Measurements from ENCODE around the gene ACACA.

The ACACA gene

GRCh38 chr17:37278247-37278894, 128.3 kb downstream of the ACACA start:
- no peak for TF ChIP-seq SPI1 (IDR thresholded peaks at IDR 0.05; ENCODE audit: low read depth, low read length)
- no peak for TF ChIP-seq POLR2A (IDR thresholded peaks at IDR 0.05; ENCODE audit: low read depth, low read length)
- no peak for TF ChIP-seq POU2F2 (IDR thresholded peaks at IDR 0.05; ENCODE audit: low read depth, low read length)
- TF ChIP-seq POLR2AphosphoS5 (IDR thresholded peaks at IDR 0.05; ENCODE audit: low read depth, low read length): no peak
- TF ChIP-seq TAF1 (IDR thresholded peaks at IDR 0.05; ENCODE audit: low read depth, low read length): no peak
- TF ChIP-seq PAX5 (IDR thresholded peaks at IDR 0.05; ENCODE audit: insufficient read depth, low read length, severe bottlenecking): no peak
- no peak for DNase-seq (ENCODE audit: insufficient read length, low spot score)
- FAIRE-seq: no peak

GRCh38 chr17:37276475-37276874, 130.2 kb downstream of the ACACA start:
- no peak for TF ChIP-seq POLR2AphosphoS5 (IDR thresholded peaks at IDR 0.05; ENCODE audit: low read depth, low read length)
- no peak for TF ChIP-seq POU2F2 (IDR thresholded peaks at IDR 0.05; ENCODE audit: low read depth, low read length)
- TF ChIP-seq TAF1 (IDR thresholded peaks at IDR 0.05; ENCODE audit: low read depth, low read length): no peak
- TF ChIP-seq POLR2A (IDR thresholded peaks at IDR 0.05; ENCODE audit: low read depth, low read length): no peak
- no peak for TF ChIP-seq PAX5 (IDR thresholded peaks at IDR 0.05; ENCODE audit: insufficient read depth, low read length, severe bottlenecking)
- TF ChIP-seq SPI1 (IDR thresholded peaks at IDR 0.05; ENCODE audit: low read depth, low read length): no peak
- no peak for DNase-seq (ENCODE audit: insufficient read length, low spot score)
- FAIRE-seq: no peak

GRCh38 chr17:37274461-37274860, 132.2 kb downstream of the ACACA start:
- no peak for DNase-seq (ENCODE audit: insufficient read length, low spot score)
- FAIRE-seq: no peak
- TF ChIP-seq PAX5 (IDR thresholded peaks at IDR 0.05; ENCODE audit: insufficient read depth, low read length, severe bottlenecking) (no peak), POU2F2 (IDR thresholded peaks at IDR 0.05; ENCODE audit: low read depth, low read length) (no peak), POLR2A (IDR thresholded peaks at IDR 0.05; ENCODE audit: low read depth, low read length) (no peak), POLR2AphosphoS5 (IDR thresholded peaks at IDR 0.05; ENCODE audit: low read depth, low read length) (no peak), TAF1 (IDR thresholded peaks at IDR 0.05; ENCODE audit: low read depth, low read length) (no peak), SPI1 (IDR thresholded peaks at IDR 0.05; ENCODE audit: low read depth, low read length) (no peak)

GRCh38 chr17:37273409-37274051, 133.1 kb downstream of the ACACA start:
- no peak for DNase-seq (ENCODE audit: insufficient read length, low spot score)
- TF ChIP-seq POLR2A (IDR thresholded peaks at IDR 0.05; ENCODE audit: low read depth, low read length): no peak
- no peak for TF ChIP-seq TAF1 (IDR thresholded peaks at IDR 0.05; ENCODE audit: low read depth, low read length)
- TF ChIP-seq POU2F2 (IDR thresholded peaks at IDR 0.05; ENCODE audit: low read depth, low read length): no peak
- no peak for TF ChIP-seq PAX5 (IDR thresholded peaks at IDR 0.05; ENCODE audit: insufficient read depth, low read length, severe bottlenecking)
- no peak for TF ChIP-seq SPI1 (IDR thresholded peaks at IDR 0.05; ENCODE audit: low read depth, low read length)
- TF ChIP-seq POLR2AphosphoS5 (IDR thresholded peaks at IDR 0.05; ENCODE audit: low read depth, low read length): no peak
- FAIRE-seq: no peak

- FAIRE-seq: no peak
- TF ChIP-seq POLR2A (IDR thresholded peaks at IDR 0.05; ENCODE audit: low read depth, low read length) (no peak), TAF1 (IDR thresholded peaks at IDR 0.05; ENCODE audit: low read depth, low read length) (no peak), POLR2AphosphoS5 (IDR thresholded peaks at IDR 0.05; ENCODE audit: low read depth, low read length) (no peak), PAX5 (IDR thresholded peaks at IDR 0.05; ENCODE audit: insufficient read depth, low read length, severe bottlenecking) (no peak), SPI1 (IDR thresholded peaks at IDR 0.05; ENCODE audit: low read depth, low read length) (no peak), POU2F2 (IDR thresholded peaks at IDR 0.05; ENCODE audit: low read depth, low read length) (no peak)
- no peak for DNase-seq (ENCODE audit: insufficient read length, low spot score)
These were observed 141.0 kb downstream of the ACACA start for GRCh38 chr17:37265446-37266173.

GRCh38 chr17:37261286-37261685, 145.3 kb downstream of the ACACA start:
- TF ChIP-seq PAX5 (IDR thresholded peaks at IDR 0.05; ENCODE audit: insufficient read depth, low read length, severe bottlenecking): no peak
- no peak for DNase-seq (ENCODE audit: insufficient read length, low spot score)
- no peak for FAIRE-seq

GRCh38 chr17:37259030-37259735, 147.5 kb downstream of the ACACA start:
- FAIRE-seq: no peak

GRCh38 chr17:37256627-37257026, 150.0 kb downstream of the ACACA start:
- FAIRE-seq: no peak
- TF ChIP-seq PAX5 (IDR thresholded peaks at IDR 0.05; ENCODE audit: insufficient read depth, low read length, severe bottlenecking) (no peak), POU2F2 (IDR thresholded peaks at IDR 0.05; ENCODE audit: low read depth, low read length) (no peak), POLR2AphosphoS5 (IDR thresholded peaks at IDR 0.05; ENCODE audit: low read depth, low read length) (no peak), SPI1 (IDR thresholded peaks at IDR 0.05; ENCODE audit: low read depth, low read length) (no peak), POLR2A (IDR thresholded peaks at IDR 0.05; ENCODE audit: low read depth, low read length) (no peak), TAF1 (IDR thresholded peaks at IDR 0.05; ENCODE audit: low read depth, low read length) (no peak)
- no peak for DNase-seq (ENCODE audit: insufficient read length, low spot score)

More at GRCh38 chr17:37259030-37259735, 147.5 kb downstream of the ACACA start:
- no peak for TF ChIP-seq POU2F2 (IDR thresholded peaks at IDR 0.05; ENCODE audit: low read depth, low read length)
- no peak for TF ChIP-seq POLR2AphosphoS5 (IDR thresholded peaks at IDR 0.05; ENCODE audit: low read depth, low read length)
- TF ChIP-seq TAF1 (IDR thresholded peaks at IDR 0.05; ENCODE audit: low read depth, low read length): no peak
- no peak for TF ChIP-seq PAX5 (IDR thresholded peaks at IDR 0.05; ENCODE audit: insufficient read depth, low read length, severe bottlenecking)
- TF ChIP-seq SPI1 (IDR thresholded peaks at IDR 0.05; ENCODE audit: low read depth, low read length): no peak
- TF ChIP-seq POLR2A (IDR thresholded peaks at IDR 0.05; ENCODE audit: low read depth, low read length): no peak
- no peak for DNase-seq (ENCODE audit: insufficient read length, low spot score)

- no peak for FAIRE-seq
These were observed 151.2 kb downstream of the ACACA start for GRCh38 chr17:37255432-37255831.

More at GRCh38 chr17:37255432-37255831, 151.2 kb downstream of the ACACA start:
- no peak for TF ChIP-seq POLR2A (IDR thresholded peaks at IDR 0.05; ENCODE audit: low read depth, low read length)
- no peak for DNase-seq (ENCODE audit: insufficient read length, low spot score)

All from GM12891 (cell line).